Tibial artery (tissue), 4 donors: ENCODE measurements around the gene MDFI.

Experiments used
- DNase-seq, 2 donors: peaks; one replicate each; pipeline ENCODE4 v3.0.0-alpha.2; 2019
- H3K27ac ChIP-seq, 2 donors: fragments of 200-600 bp; sonication (generic) in 1 of 2; 1 replicate in 1 of 2; 2 replicates in 1 of 2; pipeline ENCODE4 v1.5.1; 2018 to 2019; ENCODE audit warnings: mild to moderate bottlenecking in 1 of 2
- H3K27me3 ChIP-seq, 2 donors: fragments of 200-600 bp; sonication (generic) in 1 of 2; one replicate each; pipeline versions ENCODE4 v1.5.1 to v1.6.0; 2016 to 2019
- H3K36me3 ChIP-seq, 3 donors: fragments of 200-600 bp; sonication (generic) in 2 of 3; one replicate each; pipeline ENCODE4 v1.5.1; 2016 to 2019; ENCODE audit warnings: mild to moderate bottlenecking in 2 of 3
- H3K4me1 ChIP-seq, 4 donors: fragments of 200-600 bp; sonication (generic) in 2 of 4; 1 replicate in 3 of 4; 2 replicates in 1 of 4; pipeline ENCODE4 v1.5.1; 2016 to 2019
- H3K4me3 ChIP-seq, 2 donors: fragments of 200-600 bp; sonication (generic) in 1 of 2; 1 replicate in 1 of 2; 2 replicates in 1 of 2; pipeline ENCODE4 v1.5.1; 2018 to 2019; ENCODE audit warnings: mild to moderate bottlenecking in 2 of 2
- H3K9me3 ChIP-seq, 3 donors: fragments of 200-600 bp; sonication (generic) in 1 of 3; one replicate each; pipeline ENCODE4 v1.5.1; 2016 to 2019
- CTCF ChIP-seq, 2 experiments: fragments of 200-600 bp in 1 of 2; fragments of 450-650 bp in 1 of 2; IDR thresholded peaks; one replicate each; pipeline ENCODE4 v1.5.1; 2017 to 2019; ENCODE audit warnings: antibody characterized with exemption in 2 of 2, mild to moderate bottlenecking in 1 of 2, moderate library complexity in 1 of 2
- intact Hi-C: fragments of 100-400 bp; cut with DNase I; formaldehyde crosslinking; loops from one replicate; pipeline ENCODE4 v1.15.0; 2023; ENCODE audit warnings: low total_unique reads

The MDFI gene

DNA sequence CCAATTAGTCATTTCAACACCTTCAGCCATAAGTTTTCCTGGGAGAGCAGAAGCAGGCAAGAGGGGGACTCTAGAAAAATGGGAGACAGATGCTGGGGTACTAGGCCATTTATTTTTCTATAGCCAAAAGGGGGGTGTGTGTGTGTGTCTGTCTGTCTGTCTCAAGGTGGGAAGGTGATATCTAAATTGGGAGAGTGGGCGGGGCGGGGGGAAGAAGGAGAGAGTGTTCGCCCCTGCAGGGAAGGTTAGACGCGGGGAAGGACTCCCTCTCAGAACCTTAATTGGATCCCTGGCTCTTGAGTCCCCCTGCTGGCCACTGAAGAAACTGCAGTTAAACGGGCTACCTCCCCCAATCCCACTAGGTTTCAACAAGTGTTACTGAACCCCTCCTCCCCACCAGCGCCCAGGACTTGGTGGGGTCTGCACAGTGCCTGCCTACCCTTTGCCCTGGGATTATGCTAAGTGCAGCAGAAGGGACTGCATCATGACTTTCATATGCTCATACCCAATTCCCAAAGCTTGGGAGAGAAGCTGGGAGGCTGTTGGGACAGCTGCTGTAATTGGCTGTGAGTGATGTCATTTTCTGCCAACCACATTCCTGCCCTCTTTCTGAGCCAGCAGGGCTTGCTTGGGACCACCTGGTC, 46.3 kb upstream of the MDFI start:
- H3K27me3 ChIP-seq = no peaks in the 10 kb centered on the region
- H3K4me1 ChIP-seq = no peaks in the 10 kb centered on the region
- TF ChIP-seq CTCF (IDR thresholded peaks at IDR 0.05) = peak; percentile 90 to 96
- peak; percentile 72 to 88 for DNase-seq
- no peak overlapping the region for H3K27ac ChIP-seq
- H3K36me3 ChIP-seq = peaks cover 37 to 92% (median 70%) of the 10 kb centered on the region in 3 donors
- H3K9me3 ChIP-seq = no peaks in the 10 kb centered on the region
- no peak overlapping the region for H3K4me3 ChIP-seq
- intact Hi-C loops = loop anchor here (2.0 to 5.0 kb wide), 4 partner anchors 45 to 225 kb away; partner anchors contain the start of gene FOXP4

DNA sequence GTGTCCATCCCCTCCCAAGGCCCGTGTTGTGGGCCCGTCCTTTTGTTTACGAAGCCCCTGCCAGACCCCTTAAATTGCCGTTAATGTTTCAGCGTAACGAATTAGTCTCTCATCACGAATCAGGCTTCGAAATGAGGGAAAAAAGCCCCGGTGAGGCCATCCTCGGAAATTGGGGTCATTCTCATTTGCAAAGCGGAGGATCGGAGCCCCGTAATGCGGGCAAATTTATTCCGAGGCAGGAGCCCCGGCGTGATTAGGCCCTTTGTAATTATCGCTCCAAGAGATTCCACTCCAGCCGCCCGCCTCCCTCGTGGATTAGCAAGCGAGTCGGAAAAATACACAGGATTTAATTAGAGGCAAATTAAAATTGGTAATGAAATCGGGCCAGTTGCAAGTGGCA, 44.9 kb upstream of the MDFI start:
- no peaks in the 10 kb centered on the region for H3K9me3 ChIP-seq
- intact Hi-C loops = loop anchor here (5.0 kb wide), 3 partner anchors 46 to 226 kb away; partner anchors contain the start of gene FOXP4
- peaks cover 46 to 92% (median 69%) of the 10 kb centered on the region in 3 donors for H3K36me3 ChIP-seq
- DNase-seq = no peak
- H3K4me3 ChIP-seq = no peak overlapping the region
- no peak overlapping the region for H3K27ac ChIP-seq
- H3K4me1 ChIP-seq = no peaks in the 10 kb centered on the region
- no peak for TF ChIP-seq CTCF (IDR thresholded peaks at IDR 0.05)
- no peaks in the 10 kb centered on the region for H3K27me3 ChIP-seq

GRCh38 chr6:41593839-41594238, 44.4 kb upstream of the MDFI start:
- no peaks in the 10 kb centered on the region for H3K27me3 ChIP-seq
- intact Hi-C loops = loop anchor here (5.0 kb wide), 3 partner anchors 47 to 227 kb away; partner anchors contain the start of gene FOXP4
- H3K4me3 ChIP-seq = no peak overlapping the region
- H3K36me3 ChIP-seq = peaks cover 46 to 92% (median 69%) of the 10 kb centered on the region in 3 donors
- H3K27ac ChIP-seq = no peak overlapping the region
- DNase-seq = no peak
- H3K9me3 ChIP-seq = no peaks in the 10 kb centered on the region
- H3K4me1 ChIP-seq = no peaks in the 10 kb centered on the region
- no peak for TF ChIP-seq CTCF (IDR thresholded peaks at IDR 0.05)

- Histone ChIP-seq H3K36me3 (peaks cover 49 to 92% (median 69%) of the 10 kb centered on the region in 3 donors), H3K27ac (no peak overlapping the region), H3K4me3 (no peak overlapping the region), H3K27me3 (no peaks in the 10 kb centered on the region), H3K4me1 (no peaks in the 10 kb centered on the region), H3K9me3 (no peaks in the 10 kb centered on the region)
- no peak for TF ChIP-seq CTCF (IDR thresholded peaks at IDR 0.05)
- intact Hi-C loops = loop anchor here (5.0 kb wide), 3 partner anchors 47 to 227 kb away; partner anchors contain the start of gene FOXP4
- no peak for DNase-seq
Observed at GRCh38 chr6:41594326-41594725, 43.9 kb upstream of the MDFI start.

GRCh38 chr6:41594766-41595165, 43.5 kb upstream of the MDFI start:
- H3K4me3 ChIP-seq = no peak overlapping the region
- H3K36me3 ChIP-seq = peaks cover 51 to 92% (median 72%) of the 10 kb centered on the region in 3 donors
- intact Hi-C loops = loop anchor here (5.0 kb wide), 3 partner anchors 47 to 227 kb away; partner anchors contain the start of gene FOXP4
- no peaks in the 10 kb centered on the region for H3K9me3 ChIP-seq
- no peaks in the 10 kb centered on the region for H3K4me1 ChIP-seq
- DNase-seq = no peak
- no peaks in the 10 kb centered on the region for H3K27me3 ChIP-seq
- no peak overlapping the region for H3K27ac ChIP-seq
- TF ChIP-seq CTCF (IDR thresholded peaks at IDR 0.05) = no peak
